NOMO-1 treated with DMSO at 0.1 percent for 48 hours (cell line): ENCODE measurements around the gene AKAP13.

Experiments
- DNase-seq: peaks from one replicate; lab custom pipeline; 2025; ENCODE audit not compliant: unreplicated experiment; lab: John Stamatoyannopoulos, UW

The AKAP13 gene

DNA sequence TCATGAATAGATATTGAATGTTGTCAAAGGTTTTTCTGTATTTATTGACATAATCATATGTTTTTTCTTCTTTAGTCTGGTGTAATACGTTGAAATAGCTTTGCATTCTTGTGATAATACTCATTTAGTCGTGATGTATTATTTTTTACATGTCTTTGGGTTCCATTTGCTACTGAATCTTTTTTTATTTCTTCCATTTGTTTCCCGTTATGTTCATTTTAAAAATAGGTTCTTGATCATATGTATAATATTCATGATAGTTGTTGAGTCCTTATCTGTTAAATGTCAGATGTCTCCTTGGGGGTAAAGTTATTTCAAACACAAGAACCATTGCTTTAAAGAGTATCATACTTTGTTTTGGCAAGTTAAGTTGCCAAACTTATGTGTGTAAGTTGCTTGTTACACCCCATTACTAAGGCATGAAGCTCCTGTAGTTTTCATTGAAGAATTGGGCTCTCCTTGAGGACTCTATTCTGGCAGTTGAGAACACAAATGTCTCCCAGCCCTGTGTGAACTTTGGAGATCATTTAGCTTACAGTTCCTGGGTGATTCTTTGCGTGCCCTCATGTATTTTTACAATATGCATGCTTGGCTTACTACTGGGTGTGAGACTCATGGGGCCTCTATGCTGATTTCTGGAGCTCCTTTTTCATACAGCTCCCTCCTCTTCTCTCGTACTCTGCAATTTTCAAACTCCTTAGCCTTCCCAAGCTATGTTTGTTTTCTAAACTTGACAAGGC, 8.3 kb downstream of the AKAP13 start:
- no peak for DNase-seq

DNA sequence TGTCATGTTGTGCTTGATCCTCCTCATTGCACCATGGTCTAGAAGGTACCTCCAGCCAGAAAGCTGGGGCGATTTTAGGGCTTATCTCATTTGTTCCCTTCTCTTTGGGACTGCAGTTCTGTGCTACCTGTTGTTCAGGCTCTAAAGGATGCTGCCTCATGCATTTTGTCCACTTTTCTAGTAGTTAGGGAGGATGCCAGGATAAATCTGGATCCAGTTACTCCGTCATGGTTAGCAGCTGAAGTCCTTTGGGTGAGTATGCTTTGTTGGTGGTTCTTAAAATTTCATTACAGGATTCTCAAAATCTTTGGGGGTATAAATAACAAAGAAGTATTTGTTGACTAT, 8.9 kb downstream of the AKAP13 start:
- no peak for DNase-seq

DNA sequence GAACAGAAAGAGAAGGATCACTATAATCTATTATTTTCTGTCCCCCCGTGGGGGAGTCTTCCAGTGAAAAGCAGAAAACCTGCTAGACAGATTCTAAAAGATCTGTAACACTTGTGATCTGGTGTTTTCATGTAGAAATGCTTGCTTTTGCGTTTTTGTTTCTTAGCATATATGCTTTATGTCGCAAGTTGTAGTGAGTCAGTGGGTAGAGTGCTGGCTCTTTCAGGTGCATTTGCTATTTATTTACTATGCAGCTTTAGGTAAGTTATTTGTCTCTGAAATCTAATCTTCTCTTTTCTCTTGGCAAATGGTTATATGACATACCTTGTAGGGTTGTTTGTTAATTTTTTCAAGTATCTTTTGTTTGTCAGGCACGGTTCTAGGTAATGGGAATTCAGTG, 9.4 kb downstream of the AKAP13 start:
- DNase-seq: no peak

DNA sequence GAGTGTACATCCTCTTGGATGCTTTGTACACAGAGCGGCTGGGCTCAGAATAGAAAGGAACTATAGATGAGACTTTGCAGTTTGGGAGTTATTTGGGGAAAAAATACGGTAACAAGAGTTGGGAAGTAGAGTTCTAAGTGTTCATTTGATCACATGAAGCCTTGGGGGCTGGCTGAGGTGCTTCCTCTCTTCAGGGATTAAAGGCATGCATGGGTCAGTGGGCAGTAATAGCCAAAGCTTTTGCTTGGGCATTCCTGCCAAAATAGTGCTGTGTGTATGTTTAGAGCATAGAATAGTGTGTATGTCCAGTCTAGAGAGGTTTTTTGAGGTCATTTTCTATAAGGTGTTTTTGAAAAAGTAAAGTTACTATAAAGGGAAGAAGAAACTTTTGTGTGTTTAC, 12.8 kb downstream of the AKAP13 start:
- no peak for DNase-seq

DNA sequence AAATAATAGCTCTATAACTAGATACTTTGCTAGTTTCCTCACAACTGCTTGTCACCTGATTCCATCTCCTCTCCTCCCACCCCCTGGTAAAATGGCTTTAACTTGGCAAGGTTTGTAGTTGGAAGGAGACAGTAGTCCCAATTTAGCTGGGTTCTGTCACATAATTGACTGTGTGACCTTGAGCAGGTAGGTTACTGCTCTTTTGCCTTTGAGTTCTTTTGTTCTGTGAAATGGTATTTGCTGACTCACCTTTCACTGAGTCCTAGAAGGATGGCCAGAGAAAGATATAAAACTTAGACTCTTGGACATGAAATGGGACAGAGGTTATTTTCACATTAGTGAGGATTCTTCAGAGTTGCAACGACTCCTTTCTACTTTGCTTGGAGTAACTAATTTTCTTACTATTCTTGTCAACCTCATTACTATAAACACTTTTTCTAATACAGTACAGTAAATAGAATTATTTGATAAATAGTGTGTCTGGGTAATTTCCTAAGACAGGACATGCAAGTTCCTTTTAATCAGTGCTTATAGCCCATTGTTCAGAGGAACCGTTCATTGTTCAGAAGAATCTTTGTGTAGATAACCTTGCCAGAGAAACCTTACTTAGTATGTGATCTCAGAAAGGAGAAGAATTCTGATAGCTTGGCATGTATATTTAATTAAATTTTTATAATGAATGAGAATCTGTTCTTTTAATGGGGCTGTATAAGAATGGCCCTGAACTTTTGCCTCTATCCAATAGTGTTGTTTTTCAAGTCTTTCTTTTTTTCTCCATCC, 14.3 kb downstream of the AKAP13 start:
- no peak for DNase-seq

DNA sequence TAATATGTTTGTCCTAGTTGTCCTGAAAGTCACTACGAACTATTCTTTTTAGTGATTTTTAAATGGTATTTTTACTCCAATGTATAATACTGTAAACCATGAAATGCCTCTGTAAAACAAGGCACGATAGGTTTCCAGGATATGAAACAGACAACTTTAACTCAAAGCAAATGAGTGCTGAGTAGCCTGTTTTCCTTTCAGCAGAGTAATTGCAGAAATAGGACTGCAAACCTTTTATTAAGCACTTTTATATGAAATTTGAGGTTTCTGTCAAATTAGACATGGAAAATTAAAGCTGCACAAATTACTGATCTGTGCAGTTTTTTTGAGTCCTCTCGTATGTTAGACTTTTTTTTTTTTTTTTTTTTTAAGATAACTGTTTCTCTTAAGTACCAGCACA, 16.2 kb downstream of the AKAP13 start:
- no peak for DNase-seq

DNA sequence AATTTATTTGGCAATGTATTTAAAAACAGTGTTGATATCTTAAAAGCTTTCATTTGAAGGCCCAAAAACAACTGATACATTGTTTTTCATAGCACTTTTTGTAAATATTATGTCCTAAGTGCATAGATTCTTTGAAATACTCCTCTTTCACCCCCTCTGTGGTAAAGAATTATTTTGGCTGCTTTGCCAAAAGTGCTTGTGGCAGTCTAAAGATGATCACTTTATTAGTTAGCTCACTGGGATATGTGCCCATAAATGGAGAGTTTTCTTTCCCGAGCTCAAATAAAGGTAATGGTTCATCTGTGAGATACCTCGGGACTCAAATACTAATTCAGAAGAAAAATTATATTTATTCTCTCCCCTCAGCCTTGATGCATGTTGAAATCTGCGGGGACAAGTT, 16.7 kb downstream of the AKAP13 start:
- DNase-seq: no peak

DNA sequence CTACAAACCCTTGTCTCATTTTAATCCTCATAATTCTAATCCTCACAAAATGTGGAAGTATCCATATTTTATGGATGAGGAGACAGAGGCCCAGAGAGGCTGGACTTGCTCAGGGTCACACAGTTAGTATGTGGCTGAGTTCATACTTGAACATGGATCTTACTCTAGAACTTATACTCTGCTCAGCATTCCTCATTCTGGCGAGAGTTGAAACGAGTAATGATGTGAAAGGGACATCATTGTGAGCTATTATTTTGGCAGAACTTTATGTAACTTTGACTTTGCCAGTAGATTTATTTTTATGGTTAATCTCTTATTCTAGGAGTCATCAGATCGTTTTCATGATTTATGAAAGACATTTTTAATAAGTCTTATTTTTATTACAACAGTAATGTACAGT, 17.5 kb downstream of the AKAP13 start:
- DNase-seq: no peak

DNA sequence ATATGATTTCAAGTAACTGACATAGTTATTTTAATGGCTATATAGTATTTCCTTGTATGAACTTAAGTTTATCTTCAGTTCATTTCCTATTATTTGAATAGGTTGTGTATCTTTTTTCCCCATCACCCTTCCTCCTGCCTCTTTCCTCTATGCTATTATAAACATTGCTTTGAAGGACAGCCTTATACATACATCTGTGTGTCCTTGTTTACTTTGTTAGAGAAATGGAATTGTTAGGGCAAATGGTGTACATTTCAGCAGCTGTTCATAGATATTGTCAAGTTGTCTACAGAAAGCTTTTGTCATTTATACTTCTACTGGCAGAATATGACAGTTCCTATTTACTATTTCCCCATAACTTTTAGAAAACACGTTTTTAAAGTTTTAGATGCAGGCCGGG, 18.4 kb downstream of the AKAP13 start:
- DNase-seq: no peak

DNA sequence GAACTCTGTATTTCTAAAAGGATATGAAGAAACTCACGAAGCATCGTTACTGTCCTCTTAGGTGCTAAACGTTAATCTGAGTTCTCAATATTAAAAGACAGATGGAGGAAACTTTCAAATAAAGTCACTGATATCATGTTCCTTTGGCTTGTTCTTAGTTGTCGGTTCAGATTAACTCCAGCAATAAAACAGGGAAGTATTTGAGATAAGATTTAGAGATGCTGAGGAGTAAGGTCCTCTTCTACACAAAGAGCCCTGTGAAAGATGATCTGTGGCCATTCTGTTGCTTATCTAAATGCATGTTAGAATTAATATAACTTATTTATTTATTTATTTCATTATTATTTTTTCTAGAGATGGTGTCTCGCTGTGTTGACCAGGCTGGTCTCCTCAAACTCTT, 19.2 kb downstream of the AKAP13 start:
- DNase-seq: no peak

DNA sequence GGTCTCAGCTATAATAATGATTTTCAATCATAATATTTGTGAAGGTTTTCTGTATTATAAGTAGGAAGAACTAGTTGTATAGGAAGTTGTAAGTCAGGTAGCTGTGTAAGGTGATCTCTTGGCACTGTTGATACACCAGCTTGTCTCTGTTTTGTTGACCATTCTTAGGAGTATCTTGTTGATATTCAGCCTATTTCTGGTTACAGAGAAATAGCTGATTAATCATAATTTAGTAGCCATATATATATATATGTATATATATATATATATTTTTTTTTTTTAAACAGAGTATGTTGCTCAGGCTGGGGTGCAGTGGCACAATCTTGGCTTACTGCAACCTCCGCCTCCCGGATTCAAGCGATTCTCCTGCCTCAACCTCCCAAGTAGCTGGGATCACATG, 20.2 kb downstream of the AKAP13 start:
- no peak for DNase-seq

DNA sequence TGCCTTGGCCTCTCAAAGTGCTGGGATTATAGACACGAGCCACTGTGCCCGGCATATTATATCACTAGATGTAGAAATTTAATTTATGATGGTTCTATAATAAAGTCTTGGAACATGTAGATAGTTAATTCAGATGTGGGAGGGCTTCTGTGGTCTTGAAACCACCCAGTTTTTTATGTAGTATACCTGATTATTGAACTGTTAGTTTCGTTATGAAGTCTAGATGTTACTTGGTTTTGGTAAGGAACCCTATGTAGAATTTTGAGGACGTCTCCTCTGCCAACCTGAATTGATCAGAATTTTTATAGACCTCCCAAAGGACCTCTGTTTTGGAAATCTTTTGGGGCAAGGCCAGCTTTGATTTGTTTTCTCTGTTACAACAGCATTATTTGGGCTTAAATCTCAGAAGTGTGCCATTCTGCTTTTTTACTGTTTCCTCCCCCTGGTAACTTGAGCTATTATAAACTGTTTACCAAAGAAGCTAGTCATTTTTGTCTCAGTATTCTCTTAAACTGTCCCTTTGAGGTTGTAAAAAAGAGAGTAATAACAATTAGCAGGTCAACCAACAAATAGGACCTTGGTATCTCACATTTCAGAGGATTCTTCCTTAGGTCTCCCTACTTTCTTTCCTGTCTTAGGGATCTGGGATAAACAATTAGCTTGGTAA, 20.8 kb downstream of the AKAP13 start:
- DNase-seq: no peak

DNA sequence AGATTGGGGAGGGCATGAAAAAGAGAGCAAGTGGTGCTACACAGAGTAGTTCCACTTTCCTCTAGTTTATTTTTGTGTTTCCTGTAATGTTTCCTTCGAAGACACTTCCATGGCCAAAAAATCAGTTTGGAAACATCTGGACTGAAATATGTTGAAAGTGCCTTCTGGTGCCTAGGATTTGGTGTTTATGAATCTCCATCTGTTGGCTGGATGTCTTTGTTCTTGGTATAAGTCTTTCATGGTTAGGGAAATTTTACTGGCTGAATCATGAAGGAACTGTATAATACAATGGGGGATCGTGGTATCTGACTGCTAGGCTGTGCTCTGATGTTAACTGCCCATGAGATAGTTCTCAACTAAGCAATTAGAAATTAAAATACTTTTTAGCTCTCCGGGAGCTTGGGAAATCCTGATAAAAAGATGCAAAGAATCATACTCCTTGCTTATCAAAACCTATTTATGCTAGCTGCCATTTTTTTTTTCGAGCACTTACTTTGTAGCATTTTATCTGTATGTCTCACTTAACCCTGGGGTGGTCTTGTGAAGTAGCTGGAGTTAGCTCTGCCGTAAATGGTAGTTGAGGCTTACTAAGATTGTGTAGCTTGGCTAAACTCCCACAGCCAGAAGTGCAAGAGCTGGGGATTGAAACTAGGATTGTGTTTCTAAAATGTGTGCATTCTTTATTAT, 21.9 kb downstream of the AKAP13 start:
- DNase-seq: no peak

DNA sequence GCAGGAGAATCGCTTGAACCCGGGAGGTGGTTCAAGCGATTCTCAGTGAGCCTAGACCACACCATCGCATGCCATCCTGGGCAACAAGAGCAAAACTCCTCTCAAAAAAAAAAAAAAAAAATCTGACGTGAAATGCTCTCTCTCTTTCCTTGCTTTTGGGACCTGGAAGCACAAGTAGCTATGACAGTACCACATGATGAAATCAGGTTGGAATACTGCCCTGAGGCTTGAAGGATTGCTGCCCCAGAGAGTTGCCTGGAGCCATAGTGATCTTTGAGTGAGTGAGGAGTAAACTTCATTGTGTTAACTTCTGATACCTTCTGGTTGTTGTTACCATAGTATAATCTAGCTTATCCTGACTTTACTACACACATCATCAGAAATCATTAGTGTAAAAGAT, 23.3 kb downstream of the AKAP13 start:
- no peak for DNase-seq

DNA sequence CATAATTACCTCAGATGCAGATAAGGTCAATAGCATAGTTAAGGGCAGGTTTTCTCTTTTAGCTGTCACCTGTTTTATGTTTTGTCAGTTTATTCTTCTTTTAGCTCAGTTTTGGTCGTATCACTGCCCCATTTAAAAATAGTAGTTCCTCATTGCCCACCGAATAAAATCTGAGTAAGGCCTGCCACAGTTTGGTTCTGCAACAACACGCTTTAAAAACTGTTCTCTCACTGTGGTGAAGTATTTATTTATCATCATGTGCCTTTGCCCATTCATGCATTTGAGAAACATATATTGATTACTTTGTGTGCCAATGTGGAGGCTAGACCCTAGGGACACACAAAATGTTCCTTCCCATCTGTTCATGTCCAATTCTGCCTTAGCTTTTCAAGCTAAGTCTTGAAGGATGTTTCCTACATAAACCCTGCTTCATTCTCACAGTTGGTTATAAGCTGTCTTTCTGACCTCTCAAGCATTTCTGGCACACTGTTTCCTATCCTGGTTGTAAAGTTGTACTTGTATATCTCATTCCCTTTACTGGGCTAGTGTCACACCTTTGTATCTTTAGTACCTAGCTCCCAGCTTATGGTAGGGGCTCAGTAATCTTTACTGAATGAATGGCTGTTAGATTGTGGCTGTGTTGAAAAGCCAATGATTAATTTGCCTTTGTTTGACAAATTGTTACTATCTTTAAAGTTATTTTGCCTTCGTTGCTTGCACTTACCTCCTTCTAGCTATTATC, 23.9 kb downstream of the AKAP13 start:
- peak; percentile 74 for DNase-seq

DNA sequence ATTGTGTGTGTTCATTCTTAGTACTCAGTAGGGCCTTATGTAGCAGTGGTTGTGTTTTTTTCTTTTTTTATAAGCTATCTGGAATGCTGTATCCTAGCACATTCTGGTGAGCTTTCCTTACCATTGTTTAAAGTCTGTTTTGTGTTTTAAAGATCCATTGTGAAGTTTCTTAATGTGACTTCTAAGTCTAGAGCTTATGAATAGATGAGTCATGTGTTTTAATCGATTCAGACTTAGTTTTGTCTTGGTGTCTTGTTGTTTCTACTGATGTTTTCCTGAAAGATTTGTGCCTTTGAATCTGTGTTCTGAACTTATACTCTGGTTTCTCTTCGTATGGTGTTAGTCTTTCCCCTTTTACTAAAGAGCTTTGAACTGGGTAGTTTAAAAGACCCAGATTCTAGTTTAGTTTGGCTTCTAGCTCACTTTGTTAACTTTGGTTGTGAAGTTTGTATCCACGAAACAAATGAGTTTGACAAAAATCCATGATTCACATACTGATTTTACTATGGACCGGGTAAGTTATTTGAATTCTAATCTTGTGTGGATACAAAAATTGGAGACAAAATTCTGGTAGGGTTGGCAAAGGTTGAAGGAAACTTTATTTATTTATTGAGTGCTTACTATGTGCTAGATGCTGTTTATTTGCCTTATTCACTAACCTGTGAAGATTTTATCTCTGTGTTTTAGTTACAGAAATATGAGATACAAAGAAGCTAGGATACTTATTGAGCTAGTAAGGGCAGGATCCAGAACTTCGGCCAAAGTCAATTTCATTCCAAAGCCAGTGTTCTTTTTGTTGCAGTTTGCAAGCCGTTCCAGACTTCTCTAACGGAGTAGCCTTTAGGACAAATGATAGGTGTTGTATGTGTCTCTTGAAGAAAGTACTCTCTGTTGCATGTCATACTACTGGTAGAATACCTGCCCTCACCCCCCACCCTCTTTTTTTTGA, 24.8 kb downstream of the AKAP13 start:
- no peak for DNase-seq

DNA sequence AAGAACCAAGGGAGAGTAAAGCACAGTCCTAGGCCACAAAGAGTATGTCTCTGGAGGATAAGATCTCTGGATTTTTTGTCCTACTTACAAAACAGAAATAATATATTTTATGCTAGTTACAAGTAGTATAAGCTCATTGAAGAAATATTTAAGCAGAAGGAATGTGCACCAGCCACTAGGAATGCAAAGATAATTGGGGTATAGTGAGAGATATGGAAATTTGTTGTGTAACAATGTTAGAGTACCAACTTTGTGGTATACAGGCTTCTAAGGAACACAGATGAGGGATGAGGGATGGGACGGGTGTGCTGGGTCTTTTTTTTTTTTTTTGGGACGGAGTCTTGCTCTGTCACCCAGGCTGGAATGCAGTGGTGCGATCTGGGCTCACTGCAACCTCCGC, 26.5 kb downstream of the AKAP13 start:
- DNase-seq: no peak

DNA sequence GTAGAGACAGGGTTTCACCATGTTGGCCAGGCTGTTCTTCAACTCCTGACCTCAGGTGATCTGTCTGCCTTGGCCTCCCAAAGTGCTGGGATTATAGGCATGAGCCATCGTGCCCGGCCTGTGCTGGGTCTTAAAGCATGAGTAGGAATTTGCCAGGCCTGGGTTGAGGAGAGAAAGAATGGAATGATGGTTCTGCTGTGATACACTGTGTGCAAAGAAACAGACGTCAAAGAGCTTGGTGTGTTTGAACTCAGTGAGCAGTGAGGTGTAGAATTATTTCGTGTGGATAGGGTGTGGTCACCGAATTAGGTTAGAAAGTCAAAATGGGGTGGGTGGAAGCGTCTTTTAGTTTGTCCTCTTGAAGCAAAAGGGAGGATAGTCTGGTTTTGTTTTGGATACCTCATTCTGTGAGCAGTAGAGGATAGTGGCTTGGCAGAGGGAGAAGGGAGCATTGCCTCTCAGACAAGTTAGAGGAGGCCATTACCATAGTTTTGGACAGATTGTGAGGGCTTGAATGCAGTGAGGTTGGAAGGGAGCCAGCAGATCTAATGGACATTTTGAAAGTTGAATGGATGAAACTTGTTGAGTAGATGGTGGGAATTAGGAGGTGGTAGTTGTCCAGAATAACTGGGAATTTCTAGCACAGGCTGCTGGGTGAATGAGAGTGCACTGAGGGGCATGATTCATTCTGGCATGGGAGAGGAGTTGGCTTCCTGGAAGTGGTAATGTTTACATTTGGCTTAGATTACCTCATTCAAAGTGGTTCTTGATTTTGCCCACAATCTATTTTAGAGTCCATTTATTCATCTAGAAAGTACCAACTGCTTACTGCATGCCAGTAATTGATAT, 27.2 kb downstream of the AKAP13 start:
- DNase-seq: peak; percentile 20

DNA sequence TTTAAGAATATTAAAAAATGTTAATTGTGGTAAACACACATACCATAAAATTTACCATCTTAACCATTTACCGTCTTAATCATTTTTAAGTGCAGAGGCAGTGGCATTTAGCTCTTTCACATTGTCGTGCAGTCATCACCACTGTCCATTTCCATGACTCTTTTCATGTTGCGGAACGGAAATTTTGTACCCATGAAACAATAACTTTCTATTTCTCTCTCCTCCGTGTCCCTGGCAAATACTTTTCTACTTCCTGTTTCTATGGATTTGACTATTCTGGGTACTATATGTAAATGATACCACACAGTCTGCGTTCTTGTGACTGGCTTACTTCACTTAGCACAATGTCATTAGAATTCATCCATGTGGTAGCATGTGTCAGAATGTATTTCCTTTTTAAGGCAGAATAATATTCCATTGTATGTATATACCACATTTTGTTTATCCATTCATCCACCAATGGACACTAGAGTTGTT, 27.9 kb downstream of the AKAP13 start:
- DNase-seq: peak; percentile 53
